ENCODE data around the gene NTRK3.

DNA sequence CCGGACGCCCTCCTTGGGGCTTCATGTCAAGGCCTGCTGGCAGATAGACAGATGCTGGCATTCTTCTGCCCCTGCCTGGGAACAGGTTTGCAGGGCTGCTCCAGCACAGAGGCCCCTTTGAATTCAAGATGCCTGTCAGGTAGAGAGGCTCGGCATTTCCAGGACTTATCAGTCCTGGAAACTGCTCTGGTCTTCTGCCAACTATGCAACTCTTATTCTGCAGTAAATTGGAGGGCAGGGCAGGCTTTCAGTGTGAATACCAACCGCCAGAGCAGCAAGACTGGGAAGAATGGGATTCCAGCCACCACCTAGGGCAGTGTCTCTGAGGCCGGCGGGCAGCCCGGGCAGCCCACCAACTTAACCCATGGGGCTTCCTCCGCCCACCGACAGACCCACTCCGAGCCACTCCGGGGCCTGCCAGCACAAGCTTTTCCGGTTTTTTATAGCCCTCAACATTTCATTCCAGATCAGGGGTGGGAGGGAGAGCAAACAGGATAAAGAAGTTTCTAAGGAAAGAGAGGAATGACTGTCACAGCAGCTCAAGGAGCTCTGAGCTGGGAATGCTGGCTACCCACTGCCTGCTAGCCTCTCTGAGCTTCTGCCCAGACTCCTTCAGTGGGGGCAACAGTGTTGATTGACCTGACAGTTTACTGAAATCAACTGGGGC lies 140.9 kb downstream of the NTRK3 start:
- TF ChIP-seq SP1 (IDR thresholded peaks at IDR 0.05) (no peak), ZNF384 (IDR thresholded peaks at IDR 0.05) (no peak), SUZ12 (IDR thresholded peaks at IDR 0.05) (no peak), HDGF (IDR thresholded peaks at IDR 0.05; ENCODE audit: borderline replicate concordance) (no peak), NFRKB (IDR thresholded peaks at IDR 0.05) (no peak), LEF1 (IDR thresholded peaks at IDR 0.05; ENCODE audit: borderline replicate concordance) (no peak)

Data from HEK293T (cell line).